GM12864 (cell line): ENCODE results near the gene ERH.

Source experiments
- DNase-seq: peaks from one replicate; pipeline ENCODE4 v3.0.0-alpha.2; 2011; ENCODE audit warnings: low read depth
- H3K4me3 ChIP-seq: 2 replicates; pipeline ENCODE4 v1.5.1; 2011; ENCODE audit warnings: mild to moderate bottlenecking, low read depth, low read length, control low read depth
- TF ChIP-seq, protein P1 (sequence below): IDR thresholded peaks from 2 replicates; pipeline ENCODE4 v1.5.1; 2011; ENCODE audit warnings: low read depth, mild to moderate bottlenecking, moderate library complexity, low read length, control low read depth, inconsistent platforms; ENCODE audit errors: missing control alignments

ERH gene

DNA sequence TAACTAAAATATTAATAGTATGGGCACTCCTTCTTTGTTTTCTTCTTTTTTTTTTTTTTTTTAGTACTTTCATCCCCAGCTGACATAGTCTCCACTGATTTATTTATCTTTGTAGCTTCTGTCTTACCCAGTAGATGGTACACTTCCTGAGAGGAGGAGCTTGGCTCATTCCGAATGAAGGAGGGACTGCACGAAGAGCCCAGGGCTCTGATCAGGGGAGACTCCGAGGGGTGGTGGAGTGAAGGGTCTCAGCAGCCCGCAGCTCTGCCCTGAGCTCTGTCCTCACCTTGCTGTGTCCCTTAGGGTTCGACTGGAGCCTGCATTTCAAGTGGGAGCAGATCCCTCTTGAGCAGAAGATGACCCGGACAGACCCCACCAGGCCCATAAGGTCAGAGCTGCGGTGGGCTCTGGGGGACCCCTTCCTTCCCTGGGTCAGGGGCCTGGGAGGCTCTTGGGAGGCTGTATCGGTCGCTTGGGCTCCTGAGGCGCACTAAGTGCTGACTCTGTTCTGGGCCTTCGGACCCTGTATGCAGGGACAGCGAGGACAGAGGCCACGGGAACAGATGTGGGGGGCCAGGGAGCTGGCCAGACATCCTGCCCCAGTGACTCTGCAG lies 65.2 kb downstream of the ERH start:
- DNase-seq, result no peak
- H3K4me3 ChIP-seq, result no peak overlapping the region
- TF ChIP-seq, protein P1, sequence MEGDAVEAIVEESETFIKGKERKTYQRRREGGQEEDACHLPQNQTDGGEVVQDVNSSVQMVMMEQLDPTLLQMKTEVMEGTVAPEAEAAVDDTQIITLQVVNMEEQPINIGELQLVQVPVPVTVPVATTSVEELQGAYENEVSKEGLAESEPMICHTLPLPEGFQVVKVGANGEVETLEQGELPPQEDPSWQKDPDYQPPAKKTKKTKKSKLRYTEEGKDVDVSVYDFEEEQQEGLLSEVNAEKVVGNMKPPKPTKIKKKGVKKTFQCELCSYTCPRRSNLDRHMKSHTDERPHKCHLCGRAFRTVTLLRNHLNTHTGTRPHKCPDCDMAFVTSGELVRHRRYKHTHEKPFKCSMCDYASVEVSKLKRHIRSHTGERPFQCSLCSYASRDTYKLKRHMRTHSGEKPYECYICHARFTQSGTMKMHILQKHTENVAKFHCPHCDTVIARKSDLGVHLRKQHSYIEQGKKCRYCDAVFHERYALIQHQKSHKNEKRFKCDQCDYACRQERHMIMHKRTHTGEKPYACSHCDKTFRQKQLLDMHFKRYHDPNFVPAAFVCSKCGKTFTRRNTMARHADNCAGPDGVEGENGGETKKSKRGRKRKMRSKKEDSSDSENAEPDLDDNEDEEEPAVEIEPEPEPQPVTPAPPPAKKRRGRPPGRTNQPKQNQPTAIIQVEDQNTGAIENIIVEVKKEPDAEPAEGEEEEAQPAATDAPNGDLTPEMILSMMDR, result no peak

DNA sequence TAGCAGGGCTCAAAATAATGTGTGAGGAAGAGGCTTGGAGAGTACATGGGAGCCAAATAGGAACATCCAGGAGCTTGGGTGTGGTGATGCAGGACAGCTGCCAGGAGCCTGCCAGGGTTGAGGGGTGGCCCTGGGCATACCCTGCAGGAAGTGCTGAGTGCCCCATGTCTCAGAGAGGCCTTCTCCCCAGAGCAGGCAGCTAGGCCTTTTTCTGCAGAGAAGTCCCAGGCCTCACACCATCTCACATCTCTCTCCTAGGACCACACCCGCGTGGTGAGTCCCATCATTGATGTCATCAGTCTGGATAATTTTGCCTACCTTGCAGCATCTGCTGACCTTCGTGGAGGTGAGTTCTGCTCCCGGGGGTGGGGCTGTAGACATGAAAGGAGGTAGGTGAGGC lies 66.9 kb downstream of the ERH start:
- TF ChIP-seq, protein P1, result no peak
- no peak overlapping the region for H3K4me3 ChIP-seq
- DNase-seq, result no peak
